NT2/D1 (cell line): ENCODE data around the gene MACF1.

Experiments
- SUZ12 ChIP-seq: IDR thresholded peaks from 2 replicates; pipeline ENCODE4 v1.6.1; 2011; ENCODE audit not compliant: insufficient read length, insufficient read depth; ENCODE audit errors: extremely low read depth
- ZNF274 ChIP-seq: IDR thresholded peaks from 2 replicates; pipeline ENCODE4 v1.6.1; 2011; ENCODE audit warnings: mild to moderate bottlenecking, low read depth, low read length

DNA sequence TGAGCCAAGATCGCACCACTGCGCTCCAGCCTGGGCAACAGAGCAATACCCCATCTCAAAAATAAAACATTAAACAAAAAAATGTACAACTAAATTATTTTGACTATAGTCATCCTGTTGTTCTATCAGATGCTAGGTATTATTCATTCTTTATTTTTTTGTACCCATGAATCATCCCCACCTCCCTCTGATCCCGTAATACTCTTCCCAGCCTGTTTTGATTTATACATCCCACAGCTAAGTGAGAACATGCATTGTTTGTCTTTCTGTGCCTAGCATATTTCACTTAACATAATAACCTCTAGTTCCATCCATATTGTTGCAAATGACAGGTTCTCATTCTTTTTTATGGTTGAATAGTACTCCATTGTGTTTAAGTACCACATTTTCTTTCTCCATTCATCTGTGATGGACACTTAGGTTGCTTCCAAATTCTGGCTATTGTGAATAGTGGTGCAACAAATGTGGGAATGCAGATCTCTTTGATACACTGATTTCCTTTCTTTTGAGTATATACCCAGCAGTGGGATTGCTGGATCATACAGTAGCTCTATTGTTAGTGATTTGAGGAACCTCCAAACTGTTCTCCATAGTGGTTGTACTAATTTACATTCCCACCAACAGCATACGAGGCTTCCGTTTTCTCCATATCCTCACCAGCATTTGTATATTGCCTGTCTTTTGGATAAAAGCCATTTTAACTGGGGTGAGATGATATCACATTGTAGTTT is 84.4 kb downstream of the MACF1 start:
- TF ChIP-seq SUZ12 (no peak), ZNF274 (no peak)
